ENCODE data around the gene AGTR1.
"Not testable (repeated sequence)": the region's sequence is repeated elsewhere in the genome, so short reads cannot be mapped to it uniquely, and the experiment has no call there.

AGTR1 gene

GRCh38 chr3:148778926-148779325 is 81.2 kb downstream of the AGTR1 start:
- Histone ChIP-seq H3K36me3 (ENCODE audit: control insufficient read depth in 1 of 2, insufficient read depth in 2 of 2, low read length in 2 of 2) (no peaks in the 10 kb centered on the region), H3K9me3 (ENCODE audit: control insufficient read depth in 1 of 2, low read length in 2 of 2) (no peaks in the 10 kb centered on the region), H3K4me1 (ENCODE audit: control insufficient read depth in 1 of 2, insufficient read depth in 2 of 2, low read length in 2 of 2) (no peaks in the 10 kb centered on the region), H3K27ac (ENCODE audit: low read depth, low read length) (no peak overlapping the region), H3K27me3 (ENCODE audit: control insufficient read depth in 1 of 2, insufficient read depth in 2 of 2, low read length in 2 of 2) (no peaks in the 10 kb centered on the region), H3K4me3 (ENCODE audit: low read depth in 1 of 2, low read length in 2 of 2) (no peak overlapping the region), H3K9ac (ENCODE audit: low read depth in 1 of 2, low read length in 2 of 2) (no peak overlapping the region)

DNA sequence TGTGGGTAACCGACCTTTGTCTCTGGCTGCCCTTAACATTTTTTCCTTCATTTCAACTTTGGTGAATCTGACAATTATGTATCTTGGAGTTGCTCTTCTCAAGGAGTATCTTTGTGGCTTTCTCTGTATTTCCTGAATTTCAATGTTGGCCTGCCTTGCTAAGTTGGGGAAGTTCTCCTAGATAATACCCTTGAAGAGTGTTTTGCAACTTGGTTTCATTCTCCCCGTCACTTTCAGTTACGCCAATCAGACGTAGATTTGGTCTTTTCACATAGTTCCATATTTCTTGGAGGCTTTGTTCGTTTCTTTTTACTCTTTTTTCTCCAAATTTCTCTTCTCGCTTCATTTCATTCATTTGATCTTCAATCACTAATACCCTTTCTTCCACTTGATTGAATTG is 87.3 kb downstream of the AGTR1 start:
- H3K9ac ChIP-seq (ENCODE audit: low read depth in 1 of 2, low read length in 2 of 2); H3K4me3 ChIP-seq (ENCODE audit: low read depth in 1 of 2, low read length in 2 of 2); H3K27me3 ChIP-seq (ENCODE audit: control insufficient read depth in 1 of 2, insufficient read depth in 2 of 2, low read length in 2 of 2); H3K9me3 ChIP-seq (ENCODE audit: control insufficient read depth in 1 of 2, low read length in 2 of 2); H3K36me3 ChIP-seq (ENCODE audit: control insufficient read depth in 1 of 2, insufficient read depth in 2 of 2, low read length in 2 of 2); H3K27ac ChIP-seq (ENCODE audit: low read depth, low read length); H3K4me1 ChIP-seq (ENCODE audit: control insufficient read depth in 1 of 2, insufficient read depth in 2 of 2, low read length in 2 of 2): not testable (repeated sequence)

DNA sequence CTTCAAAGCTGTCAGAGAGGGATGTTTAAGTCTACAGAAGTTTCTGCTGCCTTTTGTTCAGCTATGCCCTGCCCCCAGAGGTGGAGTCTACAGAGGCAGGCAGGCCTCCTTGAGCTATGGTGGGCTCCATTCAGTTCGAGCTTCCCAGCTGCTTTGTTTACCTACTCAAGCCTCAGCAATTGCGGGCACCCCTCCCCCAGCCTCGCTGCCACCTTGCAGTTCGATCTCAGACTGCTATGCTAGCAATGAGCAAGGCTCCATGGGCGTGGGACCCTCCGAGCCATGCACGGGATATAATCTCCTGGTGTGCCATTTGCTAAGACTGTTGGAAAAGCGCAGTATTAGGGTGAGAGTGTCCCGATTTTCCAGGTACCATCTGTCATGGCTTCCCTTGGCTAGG is 88.5 kb downstream of the AGTR1 start:
- H3K36me3 ChIP-seq (ENCODE audit: control insufficient read depth in 1 of 2, insufficient read depth in 2 of 2, low read length in 2 of 2); H3K4me1 ChIP-seq (ENCODE audit: control insufficient read depth in 1 of 2, insufficient read depth in 2 of 2, low read length in 2 of 2); H3K27me3 ChIP-seq (ENCODE audit: control insufficient read depth in 1 of 2, insufficient read depth in 2 of 2, low read length in 2 of 2); H3K4me3 ChIP-seq (ENCODE audit: low read depth in 1 of 2, low read length in 2 of 2); H3K9ac ChIP-seq (ENCODE audit: low read depth in 1 of 2, low read length in 2 of 2); H3K9me3 ChIP-seq (ENCODE audit: control insufficient read depth in 1 of 2, low read length in 2 of 2); H3K27ac ChIP-seq (ENCODE audit: low read depth, low read length): not testable (repeated sequence)

DNA sequence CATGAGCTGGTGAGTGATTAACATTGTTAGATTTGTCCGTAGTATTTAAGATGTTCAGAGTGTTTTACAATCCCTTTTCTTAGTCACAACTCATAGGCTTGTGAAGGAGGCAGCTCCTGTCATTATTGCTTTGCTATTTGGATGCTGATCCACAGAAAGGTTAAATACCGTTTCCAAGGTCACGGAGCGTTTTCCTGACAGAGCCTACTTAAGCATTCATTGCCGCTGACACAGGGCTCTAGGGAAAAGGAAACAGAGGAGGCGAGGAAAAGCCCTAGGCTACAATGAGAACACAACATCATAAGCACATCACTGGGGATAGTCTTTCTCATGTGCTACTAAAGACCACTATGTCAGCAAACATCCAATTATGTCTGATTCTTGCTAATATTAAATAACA is 91.4 kb downstream of the AGTR1 start:
- Histone ChIP-seq H3K4me3 (ENCODE audit: low read depth in 1 of 2, low read length in 2 of 2) (no peak overlapping the region), H3K27me3 (ENCODE audit: control insufficient read depth in 1 of 2, insufficient read depth in 2 of 2, low read length in 2 of 2) (no peaks in the 10 kb centered on the region), H3K9ac (ENCODE audit: low read depth in 1 of 2, low read length in 2 of 2) (no peak overlapping the region), H3K9me3 (ENCODE audit: control insufficient read depth in 1 of 2, low read length in 2 of 2) (no peaks in the 10 kb centered on the region), H3K27ac (ENCODE audit: low read depth, low read length) (no peak overlapping the region), H3K4me1 (ENCODE audit: control insufficient read depth in 1 of 2, insufficient read depth in 2 of 2, low read length in 2 of 2) (no peaks in the 10 kb centered on the region), H3K36me3 (ENCODE audit: control insufficient read depth in 1 of 2, insufficient read depth in 2 of 2, low read length in 2 of 2) (no peaks in the 10 kb centered on the region)

- Histone ChIP-seq H3K9me3 (ENCODE audit: control insufficient read depth in 1 of 2, low read length in 2 of 2) (no peaks in the 10 kb centered on the region), H3K9ac (ENCODE audit: low read depth in 1 of 2, low read length in 2 of 2) (no peak overlapping the region), H3K4me1 (ENCODE audit: control insufficient read depth in 1 of 2, insufficient read depth in 2 of 2, low read length in 2 of 2) (no peaks in the 10 kb centered on the region), H3K4me3 (ENCODE audit: low read depth in 1 of 2, low read length in 2 of 2) (no peak overlapping the region), H3K27me3 (ENCODE audit: control insufficient read depth in 1 of 2, insufficient read depth in 2 of 2, low read length in 2 of 2) (no peaks in the 10 kb centered on the region), H3K27ac (ENCODE audit: low read depth, low read length) (no peak overlapping the region), H3K36me3 (ENCODE audit: control insufficient read depth in 1 of 2, insufficient read depth in 2 of 2, low read length in 2 of 2) (no peaks in the 10 kb centered on the region)
Observed at GRCh38 chr3:148789906-148790305, 92.2 kb downstream of the AGTR1 start.

GRCh38 chr3:148790370-148790769 is 92.7 kb downstream of the AGTR1 start:
- no peaks in the 10 kb centered on the region for H3K4me1 ChIP-seq (ENCODE audit: control insufficient read depth in 1 of 2, insufficient read depth in 2 of 2, low read length in 2 of 2)
- no peaks in the 10 kb centered on the region for H3K27me3 ChIP-seq (ENCODE audit: control insufficient read depth in 1 of 2, insufficient read depth in 2 of 2, low read length in 2 of 2)
- H3K27ac ChIP-seq (ENCODE audit: low read depth, low read length): no peak overlapping the region
- no peaks in the 10 kb centered on the region for H3K9me3 ChIP-seq (ENCODE audit: control insufficient read depth in 1 of 2, low read length in 2 of 2)
- no peaks in the 10 kb centered on the region for H3K36me3 ChIP-seq (ENCODE audit: control insufficient read depth in 1 of 2, insufficient read depth in 2 of 2, low read length in 2 of 2)
- no peak overlapping the region for H3K4me3 ChIP-seq (ENCODE audit: low read depth in 1 of 2, low read length in 2 of 2)
- H3K9ac ChIP-seq (ENCODE audit: low read depth in 1 of 2, low read length in 2 of 2): no peak overlapping the region

DNA sequence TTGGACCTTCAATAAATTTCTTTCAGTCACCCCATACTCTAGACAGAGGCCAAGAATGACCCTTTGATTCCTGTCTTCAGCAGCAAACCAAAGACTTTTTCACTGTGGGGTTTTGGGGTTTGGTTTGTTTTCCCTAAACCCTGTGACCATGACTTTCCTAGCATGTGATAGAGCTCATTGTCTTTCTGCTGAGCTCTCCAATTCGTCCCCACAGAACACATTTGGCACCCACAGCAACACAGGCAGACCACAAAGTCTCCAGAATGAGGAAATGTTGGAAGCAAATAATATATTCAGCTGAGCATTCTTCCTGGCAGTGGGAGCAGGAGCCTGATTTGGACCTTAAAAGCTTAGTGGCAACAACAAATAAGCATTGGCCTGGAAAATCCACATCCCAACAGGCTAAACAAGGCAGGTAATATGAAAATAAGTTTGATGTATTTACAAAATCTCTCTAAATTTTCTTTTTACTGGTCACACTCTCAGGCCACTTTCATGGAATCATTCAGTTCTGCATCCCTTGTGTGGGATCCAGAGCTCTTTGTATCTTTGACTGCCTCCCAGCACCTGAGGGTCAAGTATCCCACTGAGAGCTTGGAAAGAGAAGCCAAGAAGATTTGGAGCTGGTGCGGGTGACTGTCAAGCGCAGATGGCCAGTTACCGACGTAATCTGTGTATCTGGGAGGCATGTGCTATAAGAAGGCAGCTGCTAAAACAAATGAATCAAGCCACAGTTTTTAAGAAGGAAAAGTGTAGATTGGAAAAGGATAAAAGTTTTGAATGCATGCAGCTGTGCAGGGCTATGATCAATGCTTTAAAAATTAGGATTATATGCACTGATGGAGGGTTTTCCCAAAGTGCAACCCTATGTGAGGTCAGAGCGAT is 93.4 kb downstream of the AGTR1 start:
- H3K9ac ChIP-seq (ENCODE audit: low read depth in 1 of 2, low read length in 2 of 2): no peak overlapping the region
- H3K4me3 ChIP-seq (ENCODE audit: low read depth in 1 of 2, low read length in 2 of 2): no peak overlapping the region
- H3K27me3 ChIP-seq (ENCODE audit: control insufficient read depth in 1 of 2, insufficient read depth in 2 of 2, low read length in 2 of 2): no peaks in the 10 kb centered on the region
- H3K9me3 ChIP-seq (ENCODE audit: control insufficient read depth in 1 of 2, low read length in 2 of 2): no peaks in the 10 kb centered on the region
- no peak overlapping the region for H3K27ac ChIP-seq (ENCODE audit: low read depth, low read length)
- H3K4me1 ChIP-seq (ENCODE audit: control insufficient read depth in 1 of 2, insufficient read depth in 2 of 2, low read length in 2 of 2): no peaks in the 10 kb centered on the region
- no peaks in the 10 kb centered on the region for H3K36me3 ChIP-seq (ENCODE audit: control insufficient read depth in 1 of 2, insufficient read depth in 2 of 2, low read length in 2 of 2)

DNA sequence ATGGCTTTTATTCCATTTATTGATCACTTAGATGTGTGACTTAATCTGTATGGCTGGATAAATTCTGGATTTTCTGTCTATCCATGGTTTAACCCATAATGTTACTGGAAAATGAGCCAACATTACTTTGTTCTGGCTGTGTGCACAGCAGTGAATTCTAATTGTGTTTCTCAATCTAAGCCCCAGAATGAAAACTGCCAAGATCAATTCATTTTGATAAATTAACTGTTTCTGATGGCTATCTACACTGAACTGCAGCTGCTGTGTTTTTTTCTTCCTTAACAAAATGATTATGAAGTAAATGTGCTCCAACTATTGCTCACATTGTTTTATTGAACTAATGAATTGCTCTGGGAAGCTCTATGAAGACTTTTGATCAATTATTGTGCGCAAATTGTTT is 94.2 kb downstream of the AGTR1 start:
- no peaks in the 10 kb centered on the region for H3K9me3 ChIP-seq (ENCODE audit: control insufficient read depth in 1 of 2, low read length in 2 of 2)
- H3K36me3 ChIP-seq (ENCODE audit: control insufficient read depth in 1 of 2, insufficient read depth in 2 of 2, low read length in 2 of 2): no peaks in the 10 kb centered on the region
- no peaks in the 10 kb centered on the region for H3K4me1 ChIP-seq (ENCODE audit: control insufficient read depth in 1 of 2, insufficient read depth in 2 of 2, low read length in 2 of 2)
- H3K9ac ChIP-seq (ENCODE audit: low read depth in 1 of 2, low read length in 2 of 2): no peak overlapping the region
- no peak overlapping the region for H3K4me3 ChIP-seq (ENCODE audit: low read depth in 1 of 2, low read length in 2 of 2)
- H3K27me3 ChIP-seq (ENCODE audit: control insufficient read depth in 1 of 2, insufficient read depth in 2 of 2, low read length in 2 of 2): no peaks in the 10 kb centered on the region
- no peak overlapping the region for H3K27ac ChIP-seq (ENCODE audit: low read depth, low read length)

- H3K9me3 ChIP-seq (ENCODE audit: control insufficient read depth in 1 of 2, low read length in 2 of 2): no peaks in the 10 kb centered on the region
- H3K4me1 ChIP-seq (ENCODE audit: control insufficient read depth in 1 of 2, insufficient read depth in 2 of 2, low read length in 2 of 2): no peaks in the 10 kb centered on the region
- no peak overlapping the region for H3K9ac ChIP-seq (ENCODE audit: low read depth in 1 of 2, low read length in 2 of 2)
- H3K4me3 ChIP-seq (ENCODE audit: low read depth in 1 of 2, low read length in 2 of 2): no peak overlapping the region
- H3K27me3 ChIP-seq (ENCODE audit: control insufficient read depth in 1 of 2, insufficient read depth in 2 of 2, low read length in 2 of 2): no peaks in the 10 kb centered on the region
- H3K36me3 ChIP-seq (ENCODE audit: control insufficient read depth in 1 of 2, insufficient read depth in 2 of 2, low read length in 2 of 2): no peaks in the 10 kb centered on the region
- no peak overlapping the region for H3K27ac ChIP-seq (ENCODE audit: low read depth, low read length)
Observed at GRCh38 chr3:148792516-148792915, 94.8 kb downstream of the AGTR1 start.

Measured in duodenal mucosa (tissue), 2 donors.